Small intestine (tissue), 7 donors: ENCODE data around the gene ITGA2. TPM values are rescaled to one million over a fixed set of nuclear protein-coding genes. Genes with fewer than 3 reads are reported as not detected.

Experiments used
- DNase-seq, 2 donors: peaks; one replicate each; pipeline versions ENCODE4 v3.0.0 to v3.0.0-alpha.2; 2013
- FAIRE-seq: peaks from 2 replicates; lab custom pipeline; 2012; peaks lifted over from hg19 to GRCh38; lab: Jason Lieb, UNC
- H3K27ac ChIP-seq, 3 donors: one replicate each; pipeline ENCODE4 v1.5.1; 2013; ENCODE audit warnings: low read length in 2 of 3, mild to moderate bottlenecking in 2 of 3, control low read depth in 1 of 3, inconsistent platforms in 1 of 3, low read depth in 1 of 3, moderate library complexity in 1 of 3
- H3K27me3 ChIP-seq, 3 donors: one replicate each; pipeline ENCODE4 v1.6.1; 2013; ENCODE audit warnings: low read length in 3 of 3, inconsistent platforms in 1 of 3; ENCODE audit not compliant: control insufficient read depth in 3 of 3, insufficient read depth in 3 of 3
- H3K36me3 ChIP-seq, 3 donors: one replicate each; pipeline ENCODE4 v1.6.1; 2013; ENCODE audit warnings: low read length in 3 of 3, inconsistent platforms in 1 of 3, low read depth in 1 of 3, mild to moderate bottlenecking in 1 of 3, moderate library complexity in 1 of 3; ENCODE audit not compliant: control insufficient read depth in 3 of 3, insufficient read depth in 2 of 3
- H3K4me1 ChIP-seq, 3 donors: one replicate each; pipeline ENCODE4 v1.6.1; 2013; ENCODE audit warnings: low read length in 2 of 3, inconsistent platforms in 1 of 3, low read depth in 1 of 3, mild to moderate bottlenecking in 1 of 3, moderate library complexity in 1 of 3; ENCODE audit not compliant: control insufficient read depth in 3 of 3, insufficient read depth in 2 of 3
- H3K4me3 ChIP-seq, 3 donors: one replicate each; pipeline ENCODE4 v1.5.1; 2013; ENCODE audit warnings: low read length in 3 of 3, control low read depth in 1 of 3, inconsistent platforms in 1 of 3, low read depth in 1 of 3, mild to moderate bottlenecking in 1 of 3, moderate library complexity in 1 of 3
- H3K9me3 ChIP-seq, 2 donors: one replicate each; pipeline ENCODE4 v1.6.1; 2013; ENCODE audit warnings: low read depth in 1 of 2, low read length in 1 of 2; ENCODE audit not compliant: control insufficient read depth in 2 of 2, insufficient read depth in 1 of 2
- WGBS, 3 donors: extraction: QIAGEN DNeasy Blood & Tissue Kit; methylation state at CpG; one replicate each; pipeline ENCODE4 v1.1.7; 2013; 5-methylcytosine and 5-hydroxymethylcytosine counted together
- polyA plus RNA-seq, 4 donors: library from polyadenylated mRNA; stranded (reverse) in 3 of 4; unstranded in 1 of 4; fragments of 200-250 nt in 3 of 4; fragments of 120-200 nt in 1 of 4; gene quantifications; one replicate each; pipeline versions ENCODE4 v1.2.1 to v1.2.3, GENCODE V29; 2013
- donor health status: healthy with polysubstance abuse.
- donor health status: control.
- donor health status: control.
- donor health status: Bipolar disorder and iron deficiency.
- donor health status: healthy.

The ITGA2 gene
- polyA plus RNA-seq, 4 donors: 1.8 to 15.2 (median 5.9) TPM

- DNase-seq: no peak
- no peak overlapping the region for H3K27ac ChIP-seq
- no peaks in the 10 kb centered on the region for H3K9me3 ChIP-seq
- no peak overlapping the region for H3K4me3 ChIP-seq
- WGBS, 3 donors: 80 to 87% (median 86%) methylated on average over 5 of the region's 5 CpGs
- no peak for FAIRE-seq
- H3K36me3 ChIP-seq: peaks cover 2 to 16% (median 4%) of the 10 kb centered on the region in 3 donors
- H3K4me1 ChIP-seq: no peaks in the 10 kb centered on the region
- H3K27me3 ChIP-seq: no peaks in the 10 kb centered on the region
Observed at GRCh38 chr5:53055365-53055764, 66.2 kb downstream of the ITGA2 start.

GRCh38 chr5:53059281-53059680, 70.1 kb downstream of the ITGA2 start:
- no peaks in the 10 kb centered on the region for H3K9me3 ChIP-seq
- no peaks in the 10 kb centered on the region for H3K4me1 ChIP-seq
- no peaks in the 10 kb centered on the region for H3K27me3 ChIP-seq
- FAIRE-seq (no peak), DNase-seq (no peak)
- H3K36me3 ChIP-seq: peaks cover 0 to 16% (median 10%) of the 10 kb centered on the region in 3 donors
- no peak overlapping the region for H3K27ac ChIP-seq
- 90 to 96% (median 94%) methylated on average over 5 of the region's 5 CpGs for WGBS, 3 donors
- H3K4me3 ChIP-seq: no peak overlapping the region

- H3K9me3 ChIP-seq: no peaks in the 10 kb centered on the region
- H3K36me3 ChIP-seq: peaks cover 4 to 17% (median 12%) of the 10 kb centered on the region in 3 donors
- FAIRE-seq: no peak
Observed at GRCh38 chr5:53063176-53063575, 74.0 kb downstream of the ITGA2 start.

GRCh38 chr5:53063791-53064190, 74.6 kb downstream of the ITGA2 start:
- H3K36me3 ChIP-seq: peaks cover 4 to 12% (median 12%) of the 10 kb centered on the region in 3 donors
- no peaks in the 10 kb centered on the region for H3K27me3 ChIP-seq
- H3K4me3 ChIP-seq: no peak overlapping the region
- no peak for DNase-seq
- WGBS, 3 donors: 84 to 95% (median 94%) methylated on average over 3 of the region's 3 CpGs
- no peaks in the 10 kb centered on the region for H3K4me1 ChIP-seq
- no peaks in the 10 kb centered on the region for H3K9me3 ChIP-seq
- FAIRE-seq: peak; percentile 44
- no peak overlapping the region for H3K27ac ChIP-seq

More at GRCh38 chr5:53063176-53063575, 74.0 kb downstream of the ITGA2 start:
- no peaks in the 10 kb centered on the region for H3K4me1 ChIP-seq
- no peak overlapping the region for H3K27ac ChIP-seq
- no peaks in the 10 kb centered on the region for H3K27me3 ChIP-seq
- no peak for DNase-seq
- H3K4me3 ChIP-seq: no peak overlapping the region
- WGBS, 3 donors: 74 to 90% (median 81%) methylated on average over 2 of the region's 2 CpGs

- DNase-seq: no peak
- H3K27ac ChIP-seq: no peak overlapping the region
- no peaks in the 10 kb centered on the region for H3K4me1 ChIP-seq
- 94 to 100% (median 97%) methylated on average over 1 of the region's 1 CpG for WGBS, 3 donors
- H3K4me3 ChIP-seq: no peak overlapping the region
- H3K36me3 ChIP-seq: peaks cover 4 to 11% (median 9%) of the 10 kb centered on the region in 3 donors
- FAIRE-seq: no peak
- no peaks in the 10 kb centered on the region for H3K9me3 ChIP-seq
- no peaks in the 10 kb centered on the region for H3K27me3 ChIP-seq
Observed at GRCh38 chr5:53066088-53066487, 76.9 kb downstream of the ITGA2 start.

GRCh38 chr5:53067641-53068040, 78.5 kb downstream of the ITGA2 start:
- H3K9me3 ChIP-seq: no peaks in the 10 kb centered on the region
- 3 to 51% (median 7%) methylated on average over 1 of the region's 1 CpG for WGBS, 3 donors
- peaks cover 4 to 5% (median 4%) of the 10 kb centered on the region in 3 donors for H3K36me3 ChIP-seq
- H3K4me3 ChIP-seq: no peak overlapping the region
- H3K4me1 ChIP-seq: no peaks in the 10 kb centered on the region
- H3K27me3 ChIP-seq: no peaks in the 10 kb centered on the region
- DNase-seq: no peak
- H3K27ac ChIP-seq: no peak overlapping the region
- FAIRE-seq: no peak

- H3K4me3 ChIP-seq: no peak overlapping the region
- H3K27ac ChIP-seq: no peak overlapping the region
- DNase-seq (no peak), FAIRE-seq (no peak)
- no peaks in the 10 kb centered on the region for H3K27me3 ChIP-seq
- H3K9me3 ChIP-seq: no peaks in the 10 kb centered on the region
- WGBS, 3 donors: 87 to 94% (median 88%) methylated on average over 4 of the region's 4 CpGs
- no peaks in the 10 kb centered on the region for H3K4me1 ChIP-seq
- H3K36me3 ChIP-seq: peaks cover 5 to 8% (median 5%) of the 10 kb centered on the region in 3 donors
Observed at GRCh38 chr5:53068291-53068836, 79.2 kb downstream of the ITGA2 start.

- no peak overlapping the region for H3K4me3 ChIP-seq
- 81 to 89% (median 86%) methylated on average over 5 of the region's 5 CpGs for WGBS, 3 donors
- no peak overlapping the region for H3K27ac ChIP-seq
- no peak for FAIRE-seq
- H3K27me3 ChIP-seq: no peaks in the 10 kb centered on the region
- H3K36me3 ChIP-seq: peaks cover 4 to 12% (median 5%) of the 10 kb centered on the region in 3 donors
- H3K4me1 ChIP-seq: no peaks in the 10 kb centered on the region
- no peak for DNase-seq
- H3K9me3 ChIP-seq: no peaks in the 10 kb centered on the region
Observed at GRCh38 chr5:53069626-53070025, 80.5 kb downstream of the ITGA2 start.

- Histone ChIP-seq H3K36me3 (peaks cover 2 to 18% (median 5%) of the 10 kb centered on the region in 3 donors), H3K27ac (no peak overlapping the region), H3K4me3 (no peak overlapping the region), H3K4me1 (no peaks in the 10 kb centered on the region), H3K9me3 (no peaks in the 10 kb centered on the region), H3K27me3 (no peaks in the 10 kb centered on the region)
- DNase-seq (no peak), FAIRE-seq (no peak)
- 86 to 99% (median 89%) methylated on average over 2 of the region's 2 CpGs for WGBS, 3 donors
Observed at GRCh38 chr5:53071298-53071697, 82.1 kb downstream of the ITGA2 start.
